KBM-7 (cell line): ENCODE measurements around the gene KBTBD12.
"Not testable (repeated sequence)": the region's sequence is repeated elsewhere in the genome, so short reads cannot be mapped to it uniquely, and the experiment has no call there.

Source experiments
- DNase-seq: peaks from one replicate; pipeline ENCODE4 v3.0.0-alpha.2; 2015
- in situ Hi-C: fragments of 300-500 bp; cut with MboI; formaldehyde crosslinking; loops from 2 replicates; pipeline ENCODE4 v1.14.3; 2020; ENCODE audit warnings: low sequenced_read_pairs, low pct_unique_long_range_greater_than_20kb, mixed read lengths

KBTBD12 gene, protein sequence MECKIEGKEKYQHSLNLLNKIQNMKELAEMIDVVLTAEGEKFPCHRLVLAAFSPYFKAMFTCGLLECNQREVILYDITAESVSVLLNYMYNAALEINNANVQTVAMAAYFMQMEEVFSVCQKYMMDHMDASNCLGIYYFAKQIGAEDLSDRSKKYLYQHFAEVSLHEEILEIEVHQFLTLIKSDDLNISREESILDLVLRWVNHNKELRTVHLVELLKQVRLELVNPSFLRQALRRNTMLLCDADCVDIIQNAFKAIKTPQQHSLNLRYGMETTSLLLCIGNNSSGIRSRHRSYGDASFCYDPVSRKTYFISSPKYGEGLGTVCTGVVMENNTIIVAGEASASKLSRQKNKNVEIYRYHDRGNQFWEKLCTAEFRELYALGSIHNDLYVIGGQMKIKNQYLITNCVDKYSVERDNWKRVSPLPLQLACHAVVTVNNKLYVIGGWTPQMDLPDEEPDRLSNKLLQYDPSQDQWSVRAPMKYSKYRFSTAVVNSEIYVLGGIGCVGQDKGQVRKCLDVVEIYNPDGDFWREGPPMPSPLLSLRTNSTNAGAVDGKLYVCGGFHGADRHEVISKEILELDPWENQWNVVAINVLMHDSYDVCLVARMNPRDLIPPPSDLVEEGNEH

DNA sequence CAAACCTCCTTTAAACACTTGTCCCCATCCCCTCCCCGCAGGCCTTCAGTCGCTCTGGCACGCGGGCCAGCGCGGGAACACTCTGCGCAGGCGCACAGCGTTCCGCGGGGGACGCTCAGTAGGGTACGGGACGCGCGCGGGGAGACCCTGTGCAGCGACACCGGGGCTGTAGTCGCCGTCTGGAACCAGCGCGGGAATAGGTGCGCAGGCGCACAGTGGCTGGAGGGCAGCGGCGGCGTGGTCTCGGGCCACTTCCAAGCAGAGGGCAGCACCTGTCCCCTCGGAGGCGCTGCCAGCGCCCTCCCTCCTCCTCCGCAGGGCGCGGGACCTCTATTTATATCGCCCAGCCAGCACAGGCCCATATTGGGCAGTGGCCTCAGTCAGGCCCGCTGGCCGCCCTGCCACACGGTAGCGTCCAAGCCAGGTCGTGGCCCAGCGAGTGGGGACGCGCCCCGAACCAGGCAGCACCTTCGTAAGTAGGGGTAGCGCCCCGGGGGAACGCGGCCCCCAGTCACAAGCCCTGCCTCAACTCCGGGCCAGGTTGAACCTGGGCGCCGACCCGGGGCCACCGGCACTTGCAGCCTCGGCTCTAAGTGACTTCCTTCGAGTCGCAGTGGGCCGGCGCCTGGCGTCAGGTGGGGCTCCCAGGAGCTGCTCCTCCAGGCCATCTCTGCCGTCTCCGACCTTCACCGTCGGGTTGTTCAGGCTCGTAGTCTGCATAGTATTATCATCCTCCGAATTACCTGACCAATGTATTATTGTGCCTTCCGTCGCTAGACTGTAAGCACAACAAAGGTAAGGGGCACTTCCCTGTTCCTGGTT, at the start of gene KBTBD12:
Gene KBTBD12 (plus strand): TSS at position 118 of the 822 bp plus-strand sequence. CDS start 7,830 bp downstream, outside the sequence.
- in situ Hi-C loops = no loop called here
- no peak for DNase-seq

DNA sequence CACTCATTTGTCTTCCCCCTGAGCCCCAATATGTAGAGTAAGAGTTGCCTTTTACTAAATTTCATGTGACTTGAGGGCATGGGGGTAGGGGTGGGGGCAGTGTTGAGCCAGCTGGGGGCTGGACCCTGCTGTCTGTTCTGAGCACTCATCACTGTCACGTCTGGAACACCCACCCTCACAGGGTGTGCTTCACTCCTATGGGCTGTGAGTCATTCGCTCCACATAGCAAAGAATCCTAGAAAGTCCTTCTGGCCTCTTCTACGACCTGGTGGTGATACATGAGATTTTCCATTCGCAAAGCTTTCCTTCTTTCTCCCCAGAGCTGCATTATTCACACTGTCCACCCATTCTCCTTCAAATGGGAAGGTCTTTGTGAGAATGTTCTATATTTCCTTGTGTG, 49.1 kb upstream of the KBTBD12 start:
- in situ Hi-C loops = no loop called here
- no peak for DNase-seq

DNA sequence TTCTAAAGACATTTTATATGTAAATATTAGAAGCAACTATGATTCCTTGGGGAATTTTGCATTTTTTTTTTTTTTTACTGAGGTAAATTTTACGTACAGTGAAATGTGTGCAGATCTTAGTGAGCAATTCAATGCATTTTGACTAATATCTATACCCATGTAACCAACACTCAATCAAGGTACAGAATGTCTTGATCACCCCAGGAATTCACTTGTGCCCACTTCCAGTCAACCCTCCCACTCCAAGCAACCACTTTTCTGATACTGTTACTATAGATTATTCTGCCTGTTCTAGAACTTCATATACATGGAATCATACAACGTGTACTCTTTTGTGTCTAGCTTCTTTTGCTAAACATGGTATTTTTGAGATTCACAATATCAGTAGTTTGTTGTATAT, 47.6 kb upstream of the KBTBD12 start:
- in situ Hi-C loops = no loop called here
- DNase-seq = no peak

DNA sequence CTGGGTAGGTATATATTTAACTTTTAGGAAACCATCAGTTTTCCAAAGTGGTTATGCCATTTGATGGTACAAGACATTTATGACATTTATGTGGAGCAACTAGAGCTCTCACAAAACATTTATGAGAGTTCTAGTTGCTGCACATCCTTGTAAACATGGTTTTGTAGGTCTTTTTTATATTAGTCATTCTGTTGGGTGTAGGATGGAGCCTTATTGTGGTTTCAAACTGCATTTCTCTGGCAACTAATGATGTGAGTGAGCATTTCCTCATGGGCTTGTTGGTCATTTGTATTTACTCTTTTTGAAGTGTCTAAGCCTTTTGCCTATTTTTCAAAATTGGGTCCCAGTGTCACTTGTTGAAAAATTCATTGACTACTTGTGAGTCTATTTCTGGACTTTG, 47.0 kb upstream of the KBTBD12 start:
- in situ Hi-C loops = no loop called here
- DNase-seq = no peak

DNA sequence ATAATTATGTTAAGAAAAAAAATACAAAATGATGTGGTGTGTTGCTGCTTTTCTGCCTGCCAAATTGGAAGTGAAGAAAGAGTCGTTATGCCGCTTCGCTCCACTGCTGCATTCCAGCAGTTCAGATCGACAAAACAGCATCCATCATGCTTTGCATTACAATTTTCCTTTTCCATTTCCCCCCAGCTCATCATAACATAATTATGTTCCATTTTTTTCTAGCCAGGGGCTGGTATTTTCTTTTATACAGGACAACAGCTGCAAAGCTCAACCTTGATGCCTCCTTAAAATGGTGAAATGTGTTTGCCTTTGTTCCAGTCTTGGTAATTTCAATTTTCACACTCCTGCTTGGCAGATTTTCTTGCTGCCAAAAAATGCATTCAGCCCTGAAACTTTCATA, 44.9 kb upstream of the KBTBD12 start:
- DNase-seq = no peak
- in situ Hi-C loops = no loop called here

DNA sequence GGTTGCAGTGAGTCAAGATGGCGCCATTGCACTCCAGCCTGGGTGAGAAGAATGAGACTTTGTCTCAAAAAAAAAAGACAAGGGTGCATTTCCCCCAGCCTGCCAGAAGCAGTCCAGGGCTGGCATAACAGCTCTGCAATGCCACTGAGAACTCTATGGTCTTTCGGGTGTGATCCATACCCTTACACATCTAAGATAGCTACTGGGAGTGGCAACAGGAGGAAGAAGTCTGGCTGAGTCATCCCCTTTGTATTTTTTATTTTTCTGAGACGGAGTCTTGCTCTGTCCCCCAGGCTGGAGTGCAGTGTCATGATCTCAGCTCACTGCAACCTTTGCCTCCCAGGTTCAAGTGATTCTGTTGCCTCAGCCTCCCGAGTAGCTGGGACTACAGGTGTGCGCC, 40.9 kb upstream of the KBTBD12 start:
- DNase-seq, in situ Hi-C loops: not testable (repeated sequence)

DNA sequence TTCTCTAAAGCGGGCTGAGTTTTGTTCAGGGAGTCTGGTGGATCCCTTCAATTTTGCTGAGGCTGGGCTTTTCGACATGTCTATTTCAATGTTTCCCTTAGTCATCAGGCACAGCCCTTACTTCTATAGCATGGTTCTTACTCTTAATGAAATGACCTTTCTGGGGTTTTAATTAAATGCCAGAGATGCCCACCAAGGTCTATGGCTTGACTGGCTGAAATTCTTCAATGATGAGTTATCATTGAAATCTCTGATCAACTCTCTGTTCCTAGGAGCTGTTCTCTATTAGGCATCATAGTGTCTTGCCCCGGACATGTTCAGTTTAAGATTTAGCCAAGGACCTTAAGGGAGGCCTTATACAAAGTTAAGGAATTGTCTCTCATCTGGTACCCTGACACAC, 33.4 kb upstream of the KBTBD12 start:
- in situ Hi-C loops = no loop called here
- DNase-seq = no peak

DNA sequence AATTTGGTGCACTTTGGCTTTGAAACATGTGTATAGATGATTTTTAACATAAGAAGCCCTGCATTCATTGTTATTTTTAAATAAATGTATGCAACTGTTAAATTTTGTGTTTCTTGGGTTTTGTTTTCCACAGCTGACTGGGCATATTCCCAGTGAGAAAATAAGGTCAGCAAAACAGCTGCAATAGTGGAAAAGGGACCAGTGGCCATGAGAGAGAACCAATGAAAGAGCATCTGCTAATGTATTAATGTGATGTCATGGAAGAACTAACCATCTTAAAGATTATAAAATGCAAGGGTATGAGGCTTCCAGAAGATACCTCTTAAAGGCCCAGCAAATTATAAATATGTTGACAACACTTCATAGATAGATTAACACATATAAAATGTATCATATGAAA, 31.0 kb upstream of the KBTBD12 start:
- no peak for DNase-seq
- in situ Hi-C loops = no loop called here

DNA sequence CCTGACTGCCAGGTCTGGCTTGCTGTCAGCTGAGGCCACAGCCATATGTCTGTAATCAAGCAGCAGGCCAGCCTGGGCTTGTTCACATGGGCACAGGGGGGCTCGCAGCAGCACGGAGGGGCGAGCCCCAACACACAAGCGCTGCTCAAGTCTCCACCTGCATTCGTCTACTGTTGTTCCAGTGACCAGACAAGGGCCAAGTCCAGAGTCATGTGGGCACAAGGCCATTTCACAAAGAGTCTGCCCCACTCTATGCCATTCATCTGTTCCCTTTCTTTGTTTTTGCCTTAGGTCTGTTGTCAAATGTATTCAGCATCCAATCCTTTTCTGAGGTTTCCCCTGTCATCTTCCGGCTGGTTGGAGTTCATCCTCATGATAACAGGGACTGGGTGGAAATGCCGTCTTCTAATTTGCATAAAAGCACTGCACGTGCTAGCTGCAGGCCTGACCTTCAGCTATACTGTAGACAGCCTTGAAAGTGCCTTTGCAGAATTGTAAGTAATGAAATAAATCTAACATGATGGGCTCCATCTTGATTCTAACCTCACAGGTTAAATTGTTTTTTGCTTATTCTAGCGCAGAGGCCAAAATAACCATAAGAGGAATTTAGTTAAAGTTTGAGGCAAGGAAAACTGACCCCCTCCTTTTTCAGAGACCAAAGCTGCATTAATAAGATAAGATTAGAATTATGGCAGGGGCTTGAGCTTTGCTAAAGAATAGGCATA, 28.6 kb upstream of the KBTBD12 start:
- in situ Hi-C loops = no loop called here
- DNase-seq = no peak

DNA sequence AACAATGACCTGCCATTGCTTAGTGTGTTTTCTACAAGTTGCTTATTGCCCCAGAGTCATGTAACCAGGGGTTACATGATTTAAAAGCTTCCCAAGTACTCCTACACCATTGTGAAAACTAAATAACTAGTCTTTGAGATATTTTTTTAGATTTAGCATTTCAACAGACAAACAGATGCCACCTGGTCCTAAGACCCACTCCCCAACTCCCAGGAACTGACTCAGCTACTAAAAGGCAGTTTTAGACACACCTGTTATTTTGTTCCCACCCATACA, 28.1 kb upstream of the KBTBD12 start:
- in situ Hi-C loops = no loop called here
- no peak for DNase-seq

DNA sequence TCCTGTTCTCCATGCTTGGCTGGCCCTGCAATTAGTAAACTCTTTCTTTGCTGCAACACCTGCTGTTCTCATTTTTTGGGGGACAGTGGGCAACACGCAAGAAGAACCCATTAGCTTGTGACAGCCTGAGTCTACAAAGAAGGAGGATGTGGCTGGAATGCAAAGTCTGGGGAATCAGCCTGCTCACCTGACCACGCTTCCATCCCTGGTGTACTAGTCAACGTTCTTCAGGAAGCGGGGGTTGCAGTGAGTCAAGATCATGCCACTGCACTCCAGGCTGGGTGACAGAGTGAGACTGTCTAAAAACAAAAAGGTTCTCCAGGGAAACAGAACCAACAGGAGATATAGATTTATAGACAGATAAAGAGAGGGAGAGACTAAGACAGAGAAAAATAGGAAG, 27.7 kb upstream of the KBTBD12 start:
- in situ Hi-C loops = no loop called here
- no peak for DNase-seq

DNA sequence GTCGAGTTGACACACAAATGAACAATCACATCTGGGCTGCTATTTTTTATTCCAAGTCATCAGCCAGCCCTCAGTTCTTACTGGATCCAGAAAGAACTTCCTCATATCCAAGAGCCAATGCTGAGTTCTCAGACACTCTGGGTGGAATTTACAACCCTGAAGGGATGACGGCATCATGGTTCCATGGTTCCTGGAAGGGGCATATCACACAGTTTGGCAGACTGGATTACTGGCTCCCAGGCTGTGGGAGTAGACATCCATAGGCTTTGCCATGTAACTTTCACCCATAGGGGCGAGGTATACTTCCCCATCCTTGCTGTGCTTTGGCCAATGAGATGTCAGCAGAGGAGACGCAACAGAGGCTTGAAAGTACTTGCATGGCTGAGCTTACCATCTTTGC, 26.9 kb upstream of the KBTBD12 start:
- in situ Hi-C loops = no loop called here
- DNase-seq = no peak

DNA sequence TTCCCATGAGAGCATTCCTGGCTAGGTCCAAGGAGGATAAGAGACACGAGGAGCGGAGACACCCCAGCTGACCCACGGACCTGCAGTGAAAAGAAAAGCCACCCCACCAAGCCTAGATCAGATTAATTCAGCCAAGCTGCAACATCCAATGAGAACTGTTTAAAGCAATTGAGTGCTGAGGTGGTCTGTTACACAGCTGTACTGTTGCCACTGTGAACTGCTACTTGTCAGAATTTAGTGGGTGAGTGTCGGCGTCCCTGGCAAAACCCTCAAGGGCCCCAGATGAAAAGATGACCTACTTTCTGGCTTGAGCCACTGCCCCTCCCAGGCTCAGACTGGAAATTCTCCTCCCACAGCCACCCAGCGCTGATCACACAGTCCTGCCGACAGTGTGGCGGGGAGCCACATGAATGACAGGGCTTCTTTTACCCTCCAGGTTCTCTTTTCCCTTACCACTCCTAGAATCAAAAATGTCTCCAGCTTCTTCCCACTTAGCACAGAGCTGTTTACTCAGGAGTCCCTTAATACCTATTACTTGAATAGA, 26.4 kb upstream of the KBTBD12 start:
- DNase-seq = no peak
- in situ Hi-C loops = no loop called here

DNA sequence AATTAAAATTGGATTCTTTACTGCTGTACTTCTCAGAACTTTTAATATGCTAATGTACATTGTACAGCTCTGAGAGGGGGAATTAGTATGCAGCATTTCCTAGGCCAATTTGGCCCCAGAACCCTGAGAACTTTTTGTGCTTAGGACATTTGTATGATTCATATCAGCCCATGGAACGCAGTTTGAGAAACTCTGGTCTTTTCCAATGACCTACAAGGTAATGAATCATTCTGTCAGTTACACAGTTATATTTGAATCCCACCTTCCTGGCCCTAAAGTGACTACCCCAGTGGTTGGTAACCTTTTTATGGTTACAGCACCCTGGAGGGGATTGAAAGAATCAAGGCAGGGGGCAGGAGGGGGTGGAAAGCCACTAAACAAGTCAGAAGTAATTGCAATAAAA, 25.6 kb upstream of the KBTBD12 start:
- in situ Hi-C loops = no loop called here
- DNase-seq = no peak

DNA sequence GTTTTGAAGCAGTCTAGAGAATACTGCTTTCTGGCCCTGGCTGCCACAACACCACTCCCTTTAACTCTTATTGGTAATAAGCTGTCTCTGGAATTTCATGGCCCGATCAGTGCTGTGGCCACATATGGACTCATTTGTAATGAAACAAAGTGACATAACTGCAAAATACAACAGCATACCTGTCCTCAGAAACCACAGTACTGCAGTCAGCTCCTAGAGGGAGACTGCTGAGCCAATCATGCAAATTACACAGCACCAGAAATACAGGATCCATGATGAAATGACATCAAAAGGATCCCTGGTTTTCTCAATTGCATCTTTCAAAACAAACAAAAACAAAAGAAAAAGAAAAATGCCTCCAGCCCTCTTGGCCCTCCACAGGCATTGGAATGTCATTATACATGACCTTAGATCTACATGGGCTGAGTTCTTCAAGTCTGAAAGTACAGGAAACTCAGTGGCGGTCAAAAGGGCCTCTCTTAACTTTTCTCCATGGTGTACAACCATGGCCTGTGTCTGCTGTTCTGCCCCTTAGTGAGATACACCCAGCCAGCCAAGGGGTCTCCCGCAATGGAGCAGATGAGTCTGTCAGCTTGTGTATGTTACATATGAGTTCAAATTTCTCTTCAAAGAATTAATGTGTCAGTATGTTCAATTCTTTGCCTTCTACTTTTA, 24.9 kb upstream of the KBTBD12 start:
- in situ Hi-C loops = no loop called here
- DNase-seq = no peak

DNA sequence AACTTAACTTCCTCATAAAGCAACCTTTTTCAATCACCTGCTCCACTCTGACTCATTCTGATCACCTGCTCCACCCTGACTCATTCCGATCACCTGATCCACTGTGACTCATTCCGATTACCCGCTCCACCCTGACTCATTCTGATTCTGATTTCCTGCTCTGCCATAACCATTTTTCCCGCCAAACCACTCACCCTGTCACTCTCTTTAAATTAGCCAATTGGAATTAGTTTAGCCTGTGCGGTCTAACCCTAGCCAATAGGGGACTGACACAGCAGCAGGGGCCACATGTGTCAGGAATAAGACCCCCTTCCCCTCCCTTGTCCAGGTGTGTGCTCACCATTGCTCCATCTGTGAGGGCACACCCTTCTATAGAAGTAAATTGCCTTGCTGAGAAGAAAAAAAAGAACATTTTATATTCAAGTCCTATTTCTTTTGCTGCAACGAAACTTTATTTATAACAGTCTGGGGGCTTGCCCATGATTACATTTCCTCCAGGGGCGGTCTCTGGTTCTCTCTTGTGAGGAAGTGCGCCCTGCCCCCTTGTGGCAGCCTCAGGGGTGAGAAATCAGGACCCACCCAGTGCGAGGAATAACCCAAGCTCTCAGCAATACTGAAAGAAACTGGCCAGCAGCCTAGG, 24.3 kb upstream of the KBTBD12 start:
- peak; percentile 8 for DNase-seq
- in situ Hi-C loops = not testable (repeated sequence)

DNA sequence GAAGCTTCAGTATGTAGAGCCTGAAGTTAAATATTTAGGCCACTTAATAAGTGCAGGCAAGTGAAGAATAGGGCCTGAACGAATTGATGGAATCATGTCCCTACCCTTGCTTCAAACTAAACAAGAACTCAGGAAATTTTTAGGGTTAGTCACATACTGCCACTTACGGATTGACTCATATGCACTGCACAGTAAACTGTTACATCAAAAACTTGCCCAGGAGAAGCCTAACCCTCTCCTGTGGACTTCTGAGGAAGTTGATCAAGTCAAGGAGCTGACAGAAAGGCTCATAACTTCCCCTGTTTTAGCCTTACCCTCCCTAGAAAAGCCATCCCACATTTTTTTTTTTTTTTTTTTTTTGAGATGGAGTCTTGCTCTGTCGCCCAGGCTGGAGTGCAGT, 20.6 kb upstream of the KBTBD12 start:
- in situ Hi-C loops = no loop called here
- DNase-seq = no peak

DNA sequence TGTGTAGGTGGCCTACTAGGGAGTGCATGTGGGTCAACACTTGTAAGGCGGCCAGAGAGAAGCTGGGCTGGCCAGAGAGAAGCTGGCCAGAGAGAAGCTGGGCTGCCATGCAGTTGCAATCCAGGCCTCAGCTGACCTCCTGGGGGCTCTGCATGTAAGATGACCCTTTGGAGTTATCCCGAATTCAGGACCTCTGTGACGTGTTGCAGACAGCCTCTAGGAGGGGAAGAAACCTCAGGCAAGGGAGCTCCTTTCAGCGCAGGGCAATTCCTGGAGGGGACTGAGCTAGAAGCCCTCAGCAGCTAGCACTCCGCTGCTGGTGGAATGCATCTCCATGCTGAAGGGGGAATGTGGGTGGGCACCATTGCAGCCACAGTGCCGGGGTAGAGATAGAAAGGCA, 15.8 kb upstream of the KBTBD12 start:
- no peak for DNase-seq
- in situ Hi-C loops = no loop called here
